Activated CD4-positive, alpha-beta memory T cell treated with anti-CD3 and anti-CD28 coated beads, Interleukin-2, amount 10 ng/mL, durations not matched to agents 7 days and 5 days (primary cell): ENCODE data around the gene IP6K3. TPM values are rescaled to one million over a fixed set of nuclear protein-coding genes. Genes with fewer than 3 reads are reported as not detected.

ENCODE experiments used
- CTCF ChIA-PET: fragments of 350-600 bp; sonication (Branson Sonifier 250); formaldehyde crosslinking; loops from one replicate; lab custom pipeline; 2021; ENCODE audit warnings: antibody characterized with exemption, inconsistent platforms; lab: Charles Lee
- POLR2A ChIA-PET: fragments of 350-600 bp; sonication (Branson Sonifier 250); formaldehyde crosslinking; loops from one replicate; lab custom pipeline; 2021; ENCODE audit warnings: antibody characterized with exemption; lab: Charles Lee
- DNase-seq: peaks from one replicate; pipeline ENCODE4 v3.0.0-alpha.2; 2020
- H3K27ac Mint-ChIP-seq: one replicate; pipeline ENCODE4 v1.8.0; 2021; ENCODE audit warnings: mild to moderate bottlenecking, mixed read lengths
- H3K27me3 Mint-ChIP-seq: one replicate; pipeline ENCODE4 v1.8.0; 2021; ENCODE audit warnings: mixed read lengths
- H3K36me3 Mint-ChIP-seq: one replicate; pipeline ENCODE4 v1.8.0; 2021; ENCODE audit warnings: low read depth, mixed read lengths
- H3K4me1 Mint-ChIP-seq: one replicate; pipeline ENCODE4 v1.8.0; 2021; ENCODE audit warnings: mixed read lengths
- H3K4me3 Mint-ChIP-seq: one replicate; pipeline ENCODE4 v1.8.0; 2021; ENCODE audit warnings: mild to moderate bottlenecking, mixed read lengths
- H3K9me3 Mint-ChIP-seq: one replicate; pipeline ENCODE4 v1.8.0; 2021; ENCODE audit warnings: mixed read lengths
- total RNA-seq, 2 experiments: library from RNA; stranded (reverse); gene quantifications; one replicate each; pipeline ENCODE4 v1.2.3, GENCODE V29; 2021

Gene IP6K3
- total RNA-seq, 2 experiments from 2014 or later = not detected

- no peaks in the 10 kb centered on the region for H3K36me3 Mint-ChIP-seq
Measured at GRCh38 chr6:33764036-33764435, 17.3 kb upstream of the IP6K3 start.

GRCh38 chr6:33763483-33763882, 16.8 kb upstream of the IP6K3 start:
- H3K36me3 Mint-ChIP-seq = no peaks in the 10 kb centered on the region
- peaks cover 1% of the 10 kb centered on the region for H3K4me1 Mint-ChIP-seq
- ChIA-PET POLR2A (no interaction called here), CTCF (interaction anchor here (1.2 kb wide), 1 partner anchor 9 kb away, joined by 3 read pairs; no protein-coding TSS in a partner anchor)
- H3K27me3 Mint-ChIP-seq = peaks cover 6% of the 10 kb centered on the region
- H3K27ac Mint-ChIP-seq = no peak overlapping the region
- H3K9me3 Mint-ChIP-seq = no peaks in the 10 kb centered on the region
- DNase-seq = no peak
- no peak overlapping the region for H3K4me3 Mint-ChIP-seq

More at GRCh38 chr6:33764036-33764435, 17.3 kb upstream of the IP6K3 start:
- H3K9me3 Mint-ChIP-seq = no peaks in the 10 kb centered on the region
- DNase-seq = no peak
- CTCF ChIA-PET = interaction anchor here (1.0 to 1.3 kb wide), 3 partner anchors 9 to 53 kb away, joined by 3 read pairs; partner anchors contain the start of gene UQCC2
- peaks cover 3% of the 10 kb centered on the region for H3K4me1 Mint-ChIP-seq
- no peak overlapping the region for H3K27ac Mint-ChIP-seq
- H3K4me3 Mint-ChIP-seq = no peak overlapping the region
- POLR2A ChIA-PET = no interaction called here
- peaks cover 6% of the 10 kb centered on the region for H3K27me3 Mint-ChIP-seq

DNA sequence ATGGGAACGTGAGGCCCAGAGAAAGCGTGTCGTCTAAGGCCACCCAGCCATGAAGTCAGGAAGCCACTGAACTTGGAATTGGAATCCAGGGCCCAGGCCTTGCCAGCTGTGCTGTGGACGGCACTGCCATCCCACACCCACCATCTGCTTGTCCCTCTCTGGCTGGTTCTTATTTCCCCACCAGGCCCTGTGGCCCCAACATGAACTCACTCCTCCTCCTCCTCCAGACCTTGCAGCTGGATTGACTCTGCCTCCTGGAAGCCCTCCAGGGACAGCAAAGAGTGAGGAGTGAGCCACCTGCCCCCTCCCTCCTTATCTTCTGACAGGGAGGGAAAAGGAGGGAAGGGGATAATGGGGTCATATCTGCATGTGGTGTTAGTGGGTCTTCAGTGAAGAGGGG, 16.0 kb upstream of the IP6K3 start:
- no peaks in the 10 kb centered on the region for H3K36me3 Mint-ChIP-seq
- no peak for DNase-seq
- ChIA-PET POLR2A (no interaction called here), CTCF (interaction anchor here (1.7 to 2.6 kb wide), 2 partner anchors 49 to 52 kb away, joined by 4 to 13 read pairs; partner anchors contain the start of gene UQCC2)
- H3K4me1 Mint-ChIP-seq = no peaks in the 10 kb centered on the region
- peaks cover 4% of the 10 kb centered on the region for H3K27me3 Mint-ChIP-seq
- no peak overlapping the region for H3K27ac Mint-ChIP-seq
- H3K9me3 Mint-ChIP-seq = no peaks in the 10 kb centered on the region
- H3K4me3 Mint-ChIP-seq = no peak overlapping the region

DNA sequence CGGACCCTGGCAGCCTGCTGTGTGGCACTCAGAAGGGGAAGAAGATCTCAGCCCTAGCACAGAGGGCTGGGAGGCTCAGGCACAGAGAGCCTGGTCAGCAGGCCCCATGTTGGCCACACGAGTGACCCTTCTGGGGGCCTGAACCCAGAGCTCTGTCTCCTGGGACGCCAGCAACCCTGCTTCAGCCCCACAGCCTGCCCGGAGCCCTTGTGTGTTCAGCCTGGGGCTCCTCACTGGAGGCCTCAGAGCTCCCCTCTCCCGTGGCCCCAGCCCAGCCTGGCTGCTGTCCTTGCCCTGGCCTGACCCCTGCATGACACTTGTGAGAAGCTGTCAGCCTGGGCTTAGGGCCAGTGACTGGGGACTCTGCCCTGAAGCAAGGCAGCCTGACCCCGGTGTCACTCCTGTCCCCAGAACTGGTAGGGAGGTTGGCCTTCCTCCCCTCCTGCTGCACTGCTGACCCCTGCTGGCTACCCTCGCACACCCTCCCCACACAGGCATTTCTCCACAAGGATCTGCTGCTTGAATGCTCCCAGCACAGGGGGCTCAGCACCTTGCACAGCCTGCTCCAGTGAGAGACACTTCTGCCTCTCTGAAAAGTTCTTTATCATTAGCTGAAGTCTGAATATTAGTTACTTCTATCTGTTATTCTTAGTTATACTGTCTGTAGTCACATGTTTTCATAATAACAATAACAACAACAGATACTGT, 15.4 kb upstream of the IP6K3 start:
- H3K27ac Mint-ChIP-seq = no peak overlapping the region
- no peaks in the 10 kb centered on the region for H3K4me1 Mint-ChIP-seq
- no peaks in the 10 kb centered on the region for H3K9me3 Mint-ChIP-seq
- H3K36me3 Mint-ChIP-seq = no peaks in the 10 kb centered on the region
- H3K27me3 Mint-ChIP-seq = no peaks in the 10 kb centered on the region
- H3K4me3 Mint-ChIP-seq = no peak overlapping the region
- ChIA-PET POLR2A (no interaction called here), CTCF (interaction anchor here (0.5 to 2.6 kb wide), 7 partner anchors 10 to 240 kb away, joined by 3 to 13 read pairs (median 3); partner anchors contain the start of gene UQCC2)
- DNase-seq = peak; percentile 59

DNA sequence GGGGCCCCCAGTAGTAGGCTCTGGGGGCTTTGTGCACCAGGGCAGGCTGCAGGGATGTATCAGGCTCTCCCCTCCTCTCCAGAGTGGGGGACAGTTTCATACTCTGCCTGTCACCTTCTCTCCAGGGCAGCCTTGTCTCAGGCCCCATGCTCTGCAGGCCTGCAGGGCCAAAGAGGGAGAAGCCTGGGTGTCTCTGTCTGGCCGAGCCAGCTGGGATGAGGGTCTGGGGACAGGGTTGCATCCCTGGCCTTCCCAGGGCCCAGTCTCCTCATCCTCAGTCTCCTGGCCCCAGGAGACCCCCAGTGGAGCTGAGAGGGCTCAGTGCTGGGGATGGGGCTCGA, 14.8 kb upstream of the IP6K3 start:
- H3K4me1 Mint-ChIP-seq = no peaks in the 10 kb centered on the region

GRCh38 chr6:33759887-33760629, 13.4 kb upstream of the IP6K3 start:
- no peak for DNase-seq
- ChIA-PET POLR2A (interaction anchor here (1.2 kb wide), 1 partner anchor 49 kb away, joined by 4 read pairs; the partner anchor contains the start of gene UQCC2), CTCF (interaction anchor here (1.0 to 1.9 kb wide), 3 partner anchors 14 to 295 kb away, joined by 4 to 5 read pairs (median 5); partner anchors contain the start of gene IP6K3)
- Mint-ChIP-seq H3K36me3 (no peaks in the 10 kb centered on the region), H3K4me3 (no peak overlapping the region), H3K27me3 (no peaks in the 10 kb centered on the region), H3K9me3 (no peaks in the 10 kb centered on the region), H3K4me1 (no peaks in the 10 kb centered on the region), H3K27ac (no peak overlapping the region)

More for the DNA sequence above, 14.8 kb upstream of the IP6K3 start:
- H3K27ac Mint-ChIP-seq = no peak overlapping the region
- DNase-seq = no peak
- no peak overlapping the region for H3K4me3 Mint-ChIP-seq
- no peaks in the 10 kb centered on the region for H3K36me3 Mint-ChIP-seq
- CTCF ChIA-PET = interaction anchor here (0.5 to 2.6 kb wide), 7 partner anchors 9 to 241 kb away, joined by 3 to 13 read pairs (median 3); partner anchors contain the start of gene UQCC2
- no peaks in the 10 kb centered on the region for H3K9me3 Mint-ChIP-seq
- POLR2A ChIA-PET = interaction anchor here (1.0 kb wide), 1 partner anchor 10 kb away, joined by 4 read pairs; no protein-coding TSS in a partner anchor
- no peaks in the 10 kb centered on the region for H3K27me3 Mint-ChIP-seq

GRCh38 chr6:33758815-33759216, 12.1 kb upstream of the IP6K3 start:
- CTCF ChIA-PET = interaction anchor here (0.7 to 1.2 kb wide), 2 partner anchors 14 to 47 kb away, joined by 3 read pairs; partner anchors contain the start of gene UQCC2
- no peak overlapping the region for H3K4me3 Mint-ChIP-seq
- no peaks in the 10 kb centered on the region for H3K4me1 Mint-ChIP-seq
- H3K36me3 Mint-ChIP-seq = no peaks in the 10 kb centered on the region
- H3K9me3 Mint-ChIP-seq = no peaks in the 10 kb centered on the region
- POLR2A ChIA-PET = interaction anchor here (1.2 kb wide), 1 partner anchor 47 kb away, joined by 4 read pairs; the partner anchor contains the start of gene UQCC2
- no peak for DNase-seq
- H3K27ac Mint-ChIP-seq = no peak overlapping the region
- no peaks in the 10 kb centered on the region for H3K27me3 Mint-ChIP-seq

- H3K4me3 Mint-ChIP-seq = no peak overlapping the region
- DNase-seq = no peak
- no peaks in the 10 kb centered on the region for H3K27me3 Mint-ChIP-seq
- H3K27ac Mint-ChIP-seq = no peak overlapping the region
- no peaks in the 10 kb centered on the region for H3K9me3 Mint-ChIP-seq
- CTCF ChIA-PET = no interaction called here
- H3K36me3 Mint-ChIP-seq = no peaks in the 10 kb centered on the region
- POLR2A ChIA-PET = no interaction called here
- no peaks in the 10 kb centered on the region for H3K4me1 Mint-ChIP-seq
Measured at GRCh38 chr6:33757906-33758305, 11.2 kb upstream of the IP6K3 start.

DNA sequence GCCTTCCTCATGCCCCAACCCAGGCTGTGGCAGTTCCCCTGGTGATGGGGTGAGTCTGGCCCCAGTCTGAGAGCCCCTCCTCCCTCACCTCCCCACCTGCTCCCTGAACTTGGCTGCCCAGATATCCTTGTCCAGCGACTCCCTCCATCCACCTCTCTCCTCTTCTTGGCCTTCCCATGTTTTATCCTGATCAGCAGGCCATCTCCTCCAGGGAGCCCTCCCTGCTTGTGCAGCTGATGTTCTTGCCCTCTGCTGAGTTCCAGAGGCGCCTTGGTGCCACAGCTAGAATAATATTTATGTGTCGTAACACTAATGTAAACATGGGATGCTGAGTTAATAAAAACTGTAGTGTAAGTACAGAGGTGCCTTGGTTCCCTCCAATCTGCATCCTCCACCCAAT, 10.4 kb upstream of the IP6K3 start:
- Mint-ChIP-seq H3K4me1 (no peaks in the 10 kb centered on the region), H3K27me3 (no peaks in the 10 kb centered on the region), H3K4me3 (no peak overlapping the region), H3K36me3 (no peaks in the 10 kb centered on the region), H3K9me3 (no peaks in the 10 kb centered on the region), H3K27ac (no peak overlapping the region)
- ChIA-PET POLR2A (no interaction called here), CTCF (no interaction called here)
- DNase-seq = no peak

DNA sequence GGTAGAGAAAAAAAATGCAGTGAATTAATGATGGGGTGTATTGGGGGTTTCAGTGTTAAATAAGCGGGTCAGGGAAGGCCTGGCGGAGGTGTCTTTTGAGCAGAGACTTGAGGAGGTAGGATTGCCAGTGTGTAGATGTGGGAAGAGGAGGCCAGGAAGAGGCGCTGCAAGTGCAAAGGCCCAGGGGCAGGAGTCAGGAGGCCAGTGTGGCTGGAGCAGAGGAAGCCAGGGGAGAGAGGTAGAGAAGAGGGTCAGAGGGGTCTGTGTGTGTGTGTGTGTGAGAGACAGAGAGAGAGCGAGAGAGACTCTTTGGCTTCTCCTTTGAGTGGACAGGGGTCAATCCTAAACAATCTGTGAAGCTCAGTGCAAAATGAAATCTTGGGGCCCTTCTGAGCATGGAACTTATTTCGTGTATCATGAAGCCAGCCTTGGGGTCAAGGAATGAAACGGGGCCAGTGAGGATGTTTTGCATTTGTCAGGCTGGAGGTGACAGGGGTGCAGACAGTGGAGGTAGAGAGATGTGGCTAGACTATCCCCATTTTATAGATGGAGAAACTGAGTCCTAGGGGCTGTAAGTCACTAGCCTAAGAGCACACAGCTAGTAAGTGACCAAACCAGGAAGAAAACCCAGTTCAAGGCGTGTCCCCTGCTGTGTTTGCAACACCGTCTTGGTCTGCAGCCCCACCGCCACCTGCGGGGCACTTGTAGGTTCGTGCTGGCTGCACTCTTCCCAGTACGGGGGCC, 9.7 kb upstream of the IP6K3 start:
- Mint-ChIP-seq H3K27ac (no peak overlapping the region), H3K36me3 (no peaks in the 10 kb centered on the region), H3K9me3 (no peaks in the 10 kb centered on the region), H3K27me3 (no peaks in the 10 kb centered on the region), H3K4me3 (no peak overlapping the region), H3K4me1 (no peaks in the 10 kb centered on the region)
- POLR2A ChIA-PET = no interaction called here
- CTCF ChIA-PET = no interaction called here
- no peak for DNase-seq

GRCh38 chr6:33755070-33755869, 8.6 kb upstream of the IP6K3 start:
- Mint-ChIP-seq H3K9me3 (no peaks in the 10 kb centered on the region), H3K36me3 (no peaks in the 10 kb centered on the region), H3K4me1 (no peaks in the 10 kb centered on the region), H3K27ac (no peak overlapping the region), H3K27me3 (no peaks in the 10 kb centered on the region), H3K4me3 (no peak overlapping the region)
- ChIA-PET POLR2A (no interaction called here), CTCF (no interaction called here)
- no peak for DNase-seq

DNA sequence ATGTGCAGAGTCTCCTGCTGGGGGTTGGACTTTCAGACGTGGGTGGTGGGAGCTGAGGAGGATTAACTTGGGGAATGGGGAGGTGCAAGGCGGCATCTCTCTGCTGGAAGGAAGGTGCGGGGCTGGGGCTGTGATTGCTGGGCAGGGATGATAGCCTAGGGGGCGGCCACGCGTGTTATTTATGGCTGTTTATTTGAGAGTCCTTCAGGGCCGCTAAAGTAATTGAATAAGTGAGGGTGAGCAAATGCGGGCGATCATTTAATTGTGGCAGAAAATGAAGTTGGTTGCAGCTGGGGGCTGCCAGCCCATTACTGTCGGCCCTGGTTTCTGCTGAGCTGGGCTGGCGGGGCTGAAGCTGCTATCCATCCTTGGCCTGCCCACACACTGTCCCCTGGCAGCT, 7.5 kb upstream of the IP6K3 start:
- H3K4me1 Mint-ChIP-seq = no peaks in the 10 kb centered on the region
- no peak for DNase-seq
- no peaks in the 10 kb centered on the region for H3K36me3 Mint-ChIP-seq
- no peak overlapping the region for H3K27ac Mint-ChIP-seq
- CTCF ChIA-PET = interaction anchor here (1.8 kb wide), 1 partner anchor 10 kb away, joined by 5 read pairs; no protein-coding TSS in a partner anchor
- no peak overlapping the region for H3K4me3 Mint-ChIP-seq
- POLR2A ChIA-PET = no interaction called here
- no peaks in the 10 kb centered on the region for H3K27me3 Mint-ChIP-seq
- no peaks in the 10 kb centered on the region for H3K9me3 Mint-ChIP-seq
